ENCODE data around the gene NPRL2. TPM values are rescaled to one million over a fixed set of nuclear protein-coding genes. Genes with fewer than 3 reads are reported as not detected.

The NPRL2 gene
- total RNA-seq, 1 experiment from 2014 or later: 35.4 TPM

DNA sequence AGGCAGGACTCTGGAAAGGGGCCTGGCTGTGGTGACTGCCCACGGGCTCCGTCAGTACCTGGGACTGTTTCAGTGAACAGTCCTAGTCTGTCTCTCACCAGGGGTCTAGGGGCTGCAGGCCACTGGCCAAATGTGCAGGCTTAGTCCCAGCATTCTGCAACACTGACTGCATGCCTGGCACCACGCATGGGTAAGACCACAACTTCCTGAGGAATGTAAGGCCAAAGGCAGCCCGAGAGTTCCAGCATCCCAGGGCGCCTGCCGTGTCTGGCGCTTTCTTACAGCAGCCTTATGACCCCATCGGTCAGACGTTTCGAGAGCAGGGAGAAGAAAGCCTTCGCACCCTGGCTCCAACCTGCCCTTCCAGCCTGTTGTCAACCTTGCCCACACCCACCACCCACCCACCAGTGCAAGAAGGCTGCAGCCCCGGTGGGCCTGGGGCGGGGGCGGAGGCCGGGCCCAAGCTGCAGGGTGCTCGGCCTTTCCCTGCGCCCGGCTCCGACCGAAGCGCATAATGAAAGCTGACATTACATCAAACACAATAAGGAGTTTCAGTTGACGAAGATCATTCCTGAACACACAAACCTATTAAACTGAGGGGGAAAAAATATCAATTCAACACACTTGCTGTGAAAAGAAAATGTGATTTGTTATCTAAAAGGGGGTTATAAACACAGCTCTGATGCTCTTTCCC lies 38.3 kb upstream of the NPRL2 start:
- H3K27me3 ChIP-seq (ENCODE audit: insufficient read depth, low read length): no peaks in the 10 kb centered on the region
- H3K4me2 ChIP-seq (ENCODE audit: low read length): no peak overlapping the region
- H3K9ac ChIP-seq (ENCODE audit: low read length): no peak overlapping the region
- no peaks in the 10 kb centered on the region for H3K79me2 ChIP-seq (ENCODE audit: insufficient read depth, low read length)
- intact Hi-C loops (cut with micrococcal nuclease): no loop called here
- no peaks in the 10 kb centered on the region for H3K9me2 ChIP-seq (ENCODE audit: insufficient read depth)
- ATAC-seq (no peak), DNase-seq (ENCODE audit: low read depth, low spot score) (no peak)
- TF ChIP-seq, protein P1, sequence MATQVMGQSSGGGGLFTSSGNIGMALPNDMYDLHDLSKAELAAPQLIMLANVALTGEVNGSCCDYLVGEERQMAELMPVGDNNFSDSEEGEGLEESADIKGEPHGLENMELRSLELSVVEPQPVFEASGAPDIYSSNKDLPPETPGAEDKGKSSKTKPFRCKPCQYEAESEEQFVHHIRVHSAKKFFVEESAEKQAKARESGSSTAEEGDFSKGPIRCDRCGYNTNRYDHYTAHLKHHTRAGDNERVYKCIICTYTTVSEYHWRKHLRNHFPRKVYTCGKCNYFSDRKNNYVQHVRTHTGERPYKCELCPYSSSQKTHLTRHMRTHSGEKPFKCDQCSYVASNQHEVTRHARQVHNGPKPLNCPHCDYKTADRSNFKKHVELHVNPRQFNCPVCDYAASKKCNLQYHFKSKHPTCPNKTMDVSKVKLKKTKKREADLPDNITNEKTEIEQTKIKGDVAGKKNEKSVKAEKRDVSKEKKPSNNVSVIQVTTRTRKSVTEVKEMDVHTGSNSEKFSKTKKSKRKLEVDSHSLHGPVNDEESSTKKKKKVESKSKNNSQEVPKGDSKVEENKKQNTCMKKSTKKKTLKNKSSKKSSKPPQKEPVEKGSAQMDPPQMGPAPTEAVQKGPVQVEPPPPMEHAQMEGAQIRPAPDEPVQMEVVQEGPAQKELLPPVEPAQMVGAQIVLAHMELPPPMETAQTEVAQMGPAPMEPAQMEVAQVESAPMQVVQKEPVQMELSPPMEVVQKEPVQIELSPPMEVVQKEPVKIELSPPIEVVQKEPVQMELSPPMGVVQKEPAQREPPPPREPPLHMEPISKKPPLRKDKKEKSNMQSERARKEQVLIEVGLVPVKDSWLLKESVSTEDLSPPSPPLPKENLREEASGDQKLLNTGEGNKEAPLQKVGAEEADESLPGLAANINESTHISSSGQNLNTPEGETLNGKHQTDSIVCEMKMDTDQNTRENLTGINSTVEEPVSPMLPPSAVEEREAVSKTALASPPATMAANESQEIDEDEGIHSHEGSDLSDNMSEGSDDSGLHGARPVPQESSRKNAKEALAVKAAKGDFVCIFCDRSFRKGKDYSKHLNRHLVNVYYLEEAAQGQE (IDR thresholded peaks at IDR 0.05; ENCODE audit: low read depth): no peak
- TF ChIP-seq EGR1 (IDR thresholded peaks at IDR 0.05; ENCODE audit: low read depth): no peak
- TF ChIP-seq EZH2phosphoT487 (IDR thresholded peaks at IDR 0.05; ENCODE audit: borderline replicate concordance): no peak
- no peak for TF ChIP-seq JUND (IDR thresholded peaks at IDR 0.05)
- no peak for TF ChIP-seq SIN3A (IDR thresholded peaks at IDR 0.05; ENCODE audit: low read depth)
- no peak for TF ChIP-seq POLR2AphosphoS5 (IDR thresholded peaks at IDR 0.05; ENCODE audit: low read depth, low read length)
- TF ChIP-seq ELF1 (IDR thresholded peaks at IDR 0.05; ENCODE audit: borderline replicate concordance, low read depth): no peak
- no peak for TF ChIP-seq CBX3 (IDR thresholded peaks at IDR 0.05; ENCODE audit: low read depth)
- no peak for TF ChIP-seq MAX (IDR thresholded peaks at IDR 0.05)
- TF ChIP-seq TCF7L2 (IDR thresholded peaks at IDR 0.05; ENCODE audit: borderline replicate concordance, extremely low read depth, insufficient read depth, insufficient read length): no peak
- no peak for TF ChIP-seq ZFX (IDR thresholded peaks at IDR 0.05)
- TF ChIP-seq CEBPB (IDR thresholded peaks at IDR 0.05; ENCODE audit: low read depth): no peak
- no peak for TF ChIP-seq FOSL1 (IDR thresholded peaks at IDR 0.05; ENCODE audit: low read depth)
- H4K20me1 ChIP-seq (ENCODE audit: insufficient read depth): no peaks in the 10 kb centered on the region
- ChIA-PET CTCF (no interaction called here), RAD21 (ENCODE audit: low non-redundant PET in 1 of 2, low total read pairs in 2 of 2, uncharacterized antibody in 2 of 2, unreplicated experiment in 2 of 2) (no interaction called here), POLR2A (no interaction called here)
- H3K4me3 ChIP-seq (replicated peaks in 1 of 2; ENCODE audit: low read depth in 1 of 2, low read length in 2 of 2): no peak overlapping the region
- H3K27ac ChIP-seq (ENCODE audit: low read depth, low read length): no peak overlapping the region
- H3K9me3 ChIP-seq (ENCODE audit: control insufficient read depth in 1 of 2, insufficient read depth in 1 of 2, low read depth in 1 of 2, low read length in 2 of 2): no peaks in the 10 kb centered on the region
- H3K36me3 ChIP-seq (ENCODE audit: control insufficient read depth in 1 of 2, insufficient read depth in 2 of 2, low read length in 2 of 2): no peaks in the 10 kb centered on the region
- no peak overlapping the region for H2AFZ ChIP-seq (ENCODE audit: low read depth, low read length, poor library complexity, severe bottlenecking)
- BruUV-seq (replicated peaks): no TSS peak
- peaks cover 0 to 15% of the 10 kb centered on the region in 2 experiments; a peak in 2 of 4 replicates for H3K4me1 ChIP-seq (ENCODE audit: control insufficient read depth in 1 of 2, insufficient read depth in 2 of 2, low read length in 2 of 2)
